ENCODE data around the gene GARIN3.
"Not testable (repeated sequence)": the region's sequence is repeated elsewhere in the genome, so short reads cannot be mapped to it uniquely, and the experiment has no call there.

GARIN3 gene

GRCh38 chr5:157186309-157187045 is 20.4 kb upstream of the GARIN3 start:
- Histone ChIP-seq H3K36me3 (ENCODE audit: insufficient read depth, low read length) (peaks cover 65% of the 10 kb centered on the region), H3K9me3 (ENCODE audit: insufficient read depth, low read length, severe bottlenecking) (no peaks in the 10 kb centered on the region), H3K4me3 (ENCODE audit: low read depth in 1 of 2, low read length in 2 of 2) (no peak overlapping the region), H2AFZ (ENCODE audit: low read depth, low read length) (no peak overlapping the region), H3K4me1 (ENCODE audit: insufficient read depth, low read length) (peaks cover 74% of the 10 kb centered on the region), H3K79me2 (ENCODE audit: insufficient read depth, low read length) (peaks cover 100% of the 10 kb centered on the region), H3K4me2 (ENCODE audit: insufficient read depth, low read length) (peak overlapping the region; percentile 33; the same call in 1 of the 2 replicates), H3K27ac (ENCODE audit: low read length) (no peak overlapping the region), H3K27me3 (ENCODE audit: insufficient read depth, low read length, poor library complexity) (no peaks in the 10 kb centered on the region), H4K20me1 (ENCODE audit: insufficient read depth, low read length) (peaks cover 33% of the 10 kb centered on the region), H3K9ac (ENCODE audit: low read depth, low read length) (no peak overlapping the region)
- DNase-seq: no peak
- no peak for TF ChIP-seq CTCF (IDR thresholded peaks at IDR 0.05; ENCODE audit: borderline replicate concordance, extremely low read depth, low read length, poor library complexity, severe bottlenecking)
- no peak for TF ChIP-seq EZH2 (IDR thresholded peaks at IDR 0.05; ENCODE audit: borderline replicate concordance, low read depth, low read length, severe bottlenecking)
- no peak for ATAC-seq (ENCODE audit: insufficient read depth, low read depth)

- not testable (repeated sequence) for DNase-seq; H3K27me3 ChIP-seq (ENCODE audit: insufficient read depth, low read length, poor library complexity); H3K9me3 ChIP-seq (ENCODE audit: insufficient read depth, low read length, severe bottlenecking); H2AFZ ChIP-seq (ENCODE audit: low read depth, low read length); ATAC-seq (ENCODE audit: insufficient read depth, low read depth); H3K9ac ChIP-seq (ENCODE audit: low read depth, low read length)
- H3K36me3 ChIP-seq (ENCODE audit: insufficient read depth, low read length): peaks cover 58% of the 10 kb centered on the region
- H3K4me3 ChIP-seq (ENCODE audit: low read depth in 1 of 2, low read length in 2 of 2): peak overlapping the region in 1 of 2 experiments; percentile 68; a peak in 1 of 4 replicates
- H4K20me1 ChIP-seq (ENCODE audit: insufficient read depth, low read length): peaks cover 27% of the 10 kb centered on the region; the same call in 1 of the 2 replicates
- H3K79me2 ChIP-seq (ENCODE audit: insufficient read depth, low read length): peaks cover 99% of the 10 kb centered on the region
- H3K4me1 ChIP-seq (ENCODE audit: insufficient read depth, low read length): peaks cover 72% of the 10 kb centered on the region
- H3K27ac ChIP-seq (ENCODE audit: low read length): peak overlapping the region; percentile 40; the same call in 1 of the 2 replicates
- H3K4me2 ChIP-seq (ENCODE audit: insufficient read depth, low read length): peak overlapping the region; percentile 68
Measured at GRCh38 chr5:157185122-157185521, 19.1 kb upstream of the GARIN3 start.

- peaks cover 77% of the 10 kb centered on the region for H3K4me1 ChIP-seq (ENCODE audit: insufficient read depth, low read length)
- no peak for DNase-seq
- H3K4me2 ChIP-seq (ENCODE audit: insufficient read depth, low read length): peak overlapping the region; percentile 68
- peak overlapping the region in 1 of 2 experiments; percentile 68; a peak in 2 of 4 replicates for H3K4me3 ChIP-seq (ENCODE audit: low read depth in 1 of 2, low read length in 2 of 2)
- H3K9ac ChIP-seq (ENCODE audit: low read depth, low read length): peak overlapping the region; percentile 33
- peaks cover 98% of the 10 kb centered on the region for H3K79me2 ChIP-seq (ENCODE audit: insufficient read depth, low read length)
- no peaks in the 10 kb centered on the region for H3K9me3 ChIP-seq (ENCODE audit: insufficient read depth, low read length, severe bottlenecking)
- H2AFZ ChIP-seq (ENCODE audit: low read depth, low read length): no peak overlapping the region
- peaks cover 58% of the 10 kb centered on the region for H3K36me3 ChIP-seq (ENCODE audit: insufficient read depth, low read length)
- ATAC-seq (ENCODE audit: insufficient read depth, low read depth): no peak
- H4K20me1 ChIP-seq (ENCODE audit: insufficient read depth, low read length): peaks cover 27% of the 10 kb centered on the region; the same call in 1 of the 2 replicates
- no peak for TF ChIP-seq EZH2 (IDR thresholded peaks at IDR 0.05; ENCODE audit: borderline replicate concordance, low read depth, low read length, severe bottlenecking)
- TF ChIP-seq CTCF (IDR thresholded peaks at IDR 0.05; ENCODE audit: borderline replicate concordance, extremely low read depth, low read length, poor library complexity, severe bottlenecking): no peak
- no peaks in the 10 kb centered on the region for H3K27me3 ChIP-seq (ENCODE audit: insufficient read depth, low read length, poor library complexity)
- peak overlapping the region; percentile 40 for H3K27ac ChIP-seq (ENCODE audit: low read length)
Measured at GRCh38 chr5:157184117-157184670, 18.1 kb upstream of the GARIN3 start.

GRCh38 chr5:157182143-157182757 is 16.2 kb upstream of the GARIN3 start:
- TF ChIP-seq CTCF (IDR thresholded peaks at IDR 0.05; ENCODE audit: borderline replicate concordance, extremely low read depth, low read length, poor library complexity, severe bottlenecking) (no peak), EZH2 (IDR thresholded peaks at IDR 0.05; ENCODE audit: borderline replicate concordance, low read depth, low read length, severe bottlenecking) (no peak)
- H3K4me1 ChIP-seq (ENCODE audit: insufficient read depth, low read length): peaks cover 73% of the 10 kb centered on the region
- peak overlapping the region; percentile 73 for H3K9ac ChIP-seq (ENCODE audit: low read depth, low read length)
- peaks cover 79% of the 10 kb centered on the region for H3K79me2 ChIP-seq (ENCODE audit: insufficient read depth, low read length)
- H4K20me1 ChIP-seq (ENCODE audit: insufficient read depth, low read length): peaks cover 15% of the 10 kb centered on the region; the same call in 1 of the 2 replicates
- no peak overlapping the region for H2AFZ ChIP-seq (ENCODE audit: low read depth, low read length)
- H3K27me3 ChIP-seq (ENCODE audit: insufficient read depth, low read length, poor library complexity): no peaks in the 10 kb centered on the region
- peak overlapping the region; percentile 68 to 71 for H3K4me3 ChIP-seq (ENCODE audit: low read depth in 1 of 2, low read length in 2 of 2)
- H3K27ac ChIP-seq (ENCODE audit: low read length): peak overlapping the region; percentile 97
- peaks cover 41% of the 10 kb centered on the region for H3K36me3 ChIP-seq (ENCODE audit: insufficient read depth, low read length)
- H3K9me3 ChIP-seq (ENCODE audit: insufficient read depth, low read length, severe bottlenecking): no peaks in the 10 kb centered on the region
- DNase-seq (no peak), ATAC-seq (ENCODE audit: insufficient read depth, low read depth) (peak; percentile 35; the same call in 1 of the 3 replicates)
- peak overlapping the region; percentile 68 for H3K4me2 ChIP-seq (ENCODE audit: insufficient read depth, low read length)
